IMR-90 (cell line): Measurements from ENCODE around the gene KBTBD7. TPM values are rescaled to one million over a fixed set of nuclear protein-coding genes. Genes with fewer than 3 reads are reported as not detected.

Experiments
- ATAC-seq: fragments of 200-7000 bp; cut with Tn5 transposase; 2 replicates; pipeline ENCODE4 v1.9.1; 2020; ENCODE audit warnings: low read depth, mild to moderate bottlenecking, moderate library complexity
- BruUV-seq: library from RNA; stranded (reverse); fragments of 400-500 nt; replicated peaks from 2 replicates; lab custom pipeline; 2021; lab: Mats Ljungman, UMichigan
- CTCF ChIA-PET: fragments of 300-600 bp; formaldehyde crosslinking; extraction: SDS; loops from one replicate; lab custom pipeline; 2021; ENCODE audit warnings: antibody characterized with exemption; lab: Yijun Ruan, JAX
- POLR2A ChIA-PET: fragments of 300-600 bp; sonication (Branson Sonifier 250); formaldehyde crosslinking; loops from one replicate; lab custom pipeline; 2022; ENCODE audit warnings: antibody characterized with exemption; ENCODE audit not compliant: unreplicated experiment; lab: Charles Lee
- DNase-seq: peaks from one replicate; pipeline ENCODE4 v3.0.0; 2013
- H2AFZ ChIP-seq: replicated peaks from 2 replicates; pipeline ENCODE3; 2013; ENCODE audit warnings: low read length, mild to moderate bottlenecking; ENCODE audit not compliant: poor library complexity
- H2AK5ac ChIP-seq: 2 replicates; pipeline ENCODE4 v1.6.1; 2013; ENCODE audit warnings: low read depth, low read length, inconsistent platforms
- H2AK9ac ChIP-seq: replicated peaks from 2 replicates; pipeline ENCODE3; 2013; ENCODE audit warnings: mild to moderate bottlenecking, low read depth, low read length, moderate library complexity; ENCODE audit not compliant: poor library complexity
- H2BK120ac ChIP-seq: 2 replicates; pipeline ENCODE4 v1.6.1; 2013; ENCODE audit warnings: low read depth, low read length, inconsistent platforms
- H2BK15ac ChIP-seq: 3 replicates; pipeline ENCODE4 v1.6.1; 2013; ENCODE audit warnings: low read depth, low read length, inconsistent platforms
- H2BK20ac ChIP-seq: 2 replicates; pipeline ENCODE4 v1.6.1; 2013; ENCODE audit warnings: low read depth, mild to moderate bottlenecking, inconsistent platforms, low read length, moderate library complexity
- H2BK5ac ChIP-seq: 2 replicates; pipeline ENCODE4 v1.6.1; 2013; ENCODE audit warnings: mild to moderate bottlenecking, low read depth, low read length, inconsistent platforms; ENCODE audit not compliant: poor library complexity, severe bottlenecking
- H3K14ac ChIP-seq: replicated peaks from 2 replicates; pipeline ENCODE4 v1.6.1; 2013; ENCODE audit warnings: low read depth, low read length, inconsistent platforms
- H3K18ac ChIP-seq: 2 replicates; pipeline ENCODE4 v1.6.1; 2013; ENCODE audit warnings: low read depth, low read length, control low read depth
- H3K23ac ChIP-seq: 2 replicates; pipeline ENCODE4 v1.6.1; 2013; ENCODE audit warnings: low read depth, low read length, inconsistent platforms
- H3K27ac ChIP-seq: 2 replicates; pipeline ENCODE4 v1.5.1; 2013; ENCODE audit warnings: mild to moderate bottlenecking, control low read depth, low read length; ENCODE audit not compliant: insufficient read depth
- H3K27me3 ChIP-seq: 2 replicates; pipeline ENCODE4 v1.6.1; 2013; ENCODE audit warnings: low read length; ENCODE audit not compliant: control insufficient read depth, insufficient read depth
- H3K36me3 ChIP-seq: 2 replicates; pipeline ENCODE4 v1.6.1; 2013; ENCODE audit warnings: low read length, mixed read lengths; ENCODE audit not compliant: control insufficient read depth, insufficient read depth
- H3K4ac ChIP-seq: 2 replicates; pipeline ENCODE4 v1.6.1; 2013; ENCODE audit warnings: low read depth, low read length, inconsistent platforms
- H3K4me1 ChIP-seq: 2 replicates; pipeline ENCODE4 v1.6.1; 2013; ENCODE audit warnings: low read length, mixed read lengths; ENCODE audit not compliant: control insufficient read depth, insufficient read depth
- H3K4me2 ChIP-seq: 2 replicates; pipeline ENCODE4 v1.6.1; 2013; ENCODE audit warnings: low read depth, mild to moderate bottlenecking, control low read depth, low read length, moderate library complexity
- H3K4me3 ChIP-seq: 2 replicates; pipeline ENCODE4 v1.5.1; 2013; ENCODE audit warnings: low read depth, mild to moderate bottlenecking, control low read depth, low read length, moderate library complexity; ENCODE audit not compliant: insufficient read depth
- H3K56ac ChIP-seq: 2 replicates; pipeline ENCODE4 v1.6.1; 2013; ENCODE audit warnings: low read length, inconsistent platforms; ENCODE audit not compliant: insufficient read depth; ENCODE audit errors: extremely low read depth
- H3K79me1 ChIP-seq, 2 experiments: 2 replicates each; pipeline ENCODE4 v1.6.1; 2013; ENCODE audit warnings: low read length in 2 of 2, inconsistent platforms in 1 of 2, low read depth in 1 of 2
- H3K9ac ChIP-seq: 2 replicates; pipeline ENCODE4 v1.6.1; 2013; ENCODE audit warnings: low read depth, low read length, control low read depth
- H3K9me1 ChIP-seq: 2 replicates; pipeline ENCODE4 v1.6.1; 2013; ENCODE audit warnings: low read length, inconsistent platforms; ENCODE audit not compliant: insufficient read depth
- H3K9me3 ChIP-seq: 2 replicates; pipeline ENCODE4 v1.6.1; 2013; ENCODE audit warnings: low read length; ENCODE audit not compliant: control insufficient read depth, insufficient read depth
- H4K20me1 ChIP-seq: 2 replicates; pipeline ENCODE4 v1.6.1; 2013; ENCODE audit warnings: low read length, inconsistent platforms; ENCODE audit not compliant: insufficient read depth
- H4K5ac ChIP-seq: 2 replicates; pipeline ENCODE4 v1.6.1; 2013; ENCODE audit warnings: mild to moderate bottlenecking, low read depth, low read length, control low read depth
- H4K8ac ChIP-seq, 2 experiments: 2 replicates each; pipeline ENCODE4 v1.6.1; 2013; ENCODE audit warnings: low read depth in 2 of 2, low read length in 2 of 2, control low read depth in 1 of 2, inconsistent platforms in 1 of 2
- H4K91ac ChIP-seq: 2 replicates; pipeline ENCODE4 v1.6.1; 2013; ENCODE audit warnings: low read depth, low read length, inconsistent platforms; ENCODE audit not compliant: insufficient read depth
- BHLHE40 ChIP-seq: fragments of 150-350 bp; IDR thresholded peaks from 2 replicates; pipeline ENCODE4 v1.6.1; 2016; ENCODE audit warnings: mild to moderate bottlenecking, low read depth, low read length
- CEBPB ChIP-seq: IDR thresholded peaks from 2 replicates; pipeline ENCODE4 v1.6.1; 2012; ENCODE audit warnings: low read depth, low read length, improper control_type of control experiment
- CHD1 ChIP-seq: IDR thresholded peaks from 2 replicates; pipeline ENCODE4 v1.6.1; 2012; ENCODE audit warnings: low read depth, low read length, improper control_type of control experiment
- FOS ChIP-seq: fragments of 150-350 bp; IDR thresholded peaks from 2 replicates; pipeline ENCODE4 v1.6.1; 2016; ENCODE audit warnings: low read depth, low read length
- WGBS, 2 experiments: methylation state at CpG; one replicate each; pipeline versions ENCODE4 v1.1.5 to v1.1.7; 2013; ENCODE audit warnings: missing lambda C conversion rate in 2 of 2; ENCODE audit not compliant: insufficient read length in 1 of 2; ENCODE audit errors: extremely low coverage in 2 of 2; 5-methylcytosine and 5-hydroxymethylcytosine counted together
- dilution Hi-C: fragments of 300-500 bp; cut with HindIII; formaldehyde crosslinking; loops from one replicate; pipeline ENCODE4 v1.14.3; 2018; ENCODE audit warnings: low sequenced_read_pairs; ENCODE audit not compliant: unreplicated experiment
- in situ Hi-C: fragments of 300-500 bp; cut with MboI; formaldehyde crosslinking; loops from 3 replicates; pipeline ENCODE4 v1.14.3; 2019; ENCODE audit warnings: low sequenced_read_pairs, inconsistent platforms, mixed read lengths
- intact Hi-C: fragments of 100-400 bp; cut with micrococcal nuclease; formaldehyde crosslinking; loops from 2 replicates; pipeline ENCODE4 v1.10.0; 2022
- polyA plus RNA-seq, 3 experiments: library from polyadenylated mRNA; depleted of rRNA; stranded (reverse); fragments of >200 nt; gene quantifications; 2 replicates each; pipeline ENCODE4 v1.2.3, GENCODE V29; 2012; ENCODE audit warnings: low replicate concordance in 1 of 3
- total RNA-seq: library from RNA; depleted of rRNA; stranded (reverse); fragments of >200 nt; gene quantifications from 2 replicates; pipeline ENCODE4 v1.2.3, GENCODE V29; 2012

KBTBD7 gene
- total and polyA plus RNA-seq, 2 of the 4 experiments (the other 2 are of a cell fraction): 2.1 to 7.9 TPM

DNA sequence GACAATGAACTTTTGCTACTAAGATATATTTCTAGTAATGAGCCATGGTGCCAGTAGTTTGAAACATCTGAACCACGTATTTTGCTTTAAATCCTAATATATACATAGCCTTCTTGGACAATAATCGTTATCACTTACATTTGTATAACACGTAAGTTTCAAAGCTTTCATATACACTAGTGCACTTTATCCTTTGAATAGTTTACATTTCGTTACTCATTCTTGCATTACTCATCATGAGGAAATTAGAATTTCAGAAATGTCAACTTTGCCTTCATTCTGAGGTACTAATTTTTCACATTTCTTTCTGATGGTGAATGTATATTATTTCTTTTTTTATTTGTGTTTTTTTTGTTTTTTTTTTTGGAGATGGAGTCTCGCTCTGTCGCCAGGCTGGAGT, 5.8 kb downstream of the KBTBD7 start:
- H3K4me1 ChIP-seq: peaks cover 3% of the 10 kb centered on the region
- H3K9me1 ChIP-seq: no peaks in the 10 kb centered on the region
- H3K9me3 ChIP-seq: peaks cover 3% of the 10 kb centered on the region
- POLR2A ChIA-PET: no interaction called here
- no peak overlapping the region for H2BK15ac ChIP-seq
- DNase-seq: peak; percentile 89
- H3K4me2 ChIP-seq: no peak overlapping the region
- H3K56ac ChIP-seq: no peak overlapping the region; the same call in 1 of the 2 replicates
- intact Hi-C loops (loop anchor here (5.0 kb wide), 1 partner anchor 41 kb away; no protein-coding TSS in a partner anchor), in situ Hi-C loops (no loop called here), dilution Hi-C loops (no loop called here)
- H3K27ac ChIP-seq: peak overlapping the region; percentile 87
- BruUV-seq: no TSS peak
- no peak overlapping the region for H2AK9ac ChIP-seq
- H3K9ac ChIP-seq: no peak overlapping the region
- H2BK5ac ChIP-seq: peak overlapping the region; percentile 99
- peak overlapping the region in 1 of 2 experiments; percentile 88; a peak in 2 of 4 replicates for H4K8ac ChIP-seq
- H3K4ac ChIP-seq: no peak overlapping the region
- H4K91ac ChIP-seq: no peak overlapping the region
- no peak overlapping the region for H2AFZ ChIP-seq
- H3K18ac ChIP-seq: no peak overlapping the region
- H3K23ac ChIP-seq: no peak overlapping the region
- no peak overlapping the region for H3K14ac ChIP-seq
- H4K5ac ChIP-seq: no peak overlapping the region
- no peak overlapping the region for H2BK120ac ChIP-seq
- no peak overlapping the region for H2BK20ac ChIP-seq
- peak; percentile 83 for ATAC-seq
- no peak overlapping the region for H3K4me3 ChIP-seq
- CTCF ChIA-PET: no interaction called here
- no CpG with 5 or more reads among the region's 6 CpGs for WGBS, 2 experiments
- H3K79me1 ChIP-seq: peaks cover 11 to 15% of the 10 kb centered on the region in 2 experiments
- peaks cover 2% of the 10 kb centered on the region; the same call in 1 of the 2 replicates for H3K36me3 ChIP-seq
- H4K20me1 ChIP-seq: no peaks in the 10 kb centered on the region
- H3K27me3 ChIP-seq: no peaks in the 10 kb centered on the region
- no peak overlapping the region for H2AK5ac ChIP-seq
- TF ChIP-seq FOS (peak; percentile 80; the same call in 1 of the 2 replicates), CHD1 (no peak), CEBPB (peak; percentile 70; the same call in 1 of the 2 replicates), BHLHE40 (no peak)
